ENCODE measurements around the gene LARP1.

- TF ChIP-seq SIN3A (IDR thresholded peaks at IDR 0.05; ENCODE audit: low read depth, low read length) (no peak), CTCF (IDR thresholded peaks at IDR 0.05 in 2 of 3, conservative IDR thresholded peaks at IDR 0.05 in 1 of 3; ENCODE audit: control insufficient read depth in 2 of 3, extremely low read depth in 1 of 3, insufficient read depth in 1 of 3, low read depth in 3 of 3, low read length in 3 of 3) (no peak), POLR2AphosphoS2 (IDR thresholded peaks at IDR 0.05; ENCODE audit: low read depth, low read length) (no peak)
Measured at GRCh38 chr5:154706416-154706815, 48.8 kb upstream of the LARP1 start.

Measured in GM12878 (cell line).